Skeletal muscle tissue (tissue), 4 donors: ENCODE data around the gene NUP93. TPM values are rescaled to one million over a fixed set of nuclear protein-coding genes. Genes with fewer than 3 reads are reported as not detected.

Experiments used
- H3K27ac ChIP-seq: one replicate; pipeline ENCODE4 v1.7.0; 2013; ENCODE audit warnings: mild to moderate bottlenecking, low read depth, low read length, inconsistent platforms
- H3K27me3 ChIP-seq, 3 donors: one replicate each; pipeline ENCODE4 v1.7.0; 2013; ENCODE audit warnings: low read length in 3 of 3; ENCODE audit not compliant: control insufficient read depth in 3 of 3, insufficient read depth in 3 of 3
- H3K36me3 ChIP-seq, 3 donors: one replicate each; pipeline ENCODE4 v1.7.0; 2013; ENCODE audit warnings: low read length in 3 of 3; ENCODE audit not compliant: control insufficient read depth in 3 of 3, insufficient read depth in 3 of 3
- H3K4me1 ChIP-seq, 3 donors: one replicate each; pipeline ENCODE4 v1.7.0; 2013; ENCODE audit warnings: low read length in 3 of 3, mild to moderate bottlenecking in 3 of 3; ENCODE audit not compliant: control insufficient read depth in 3 of 3, insufficient read depth in 3 of 3
- H3K4me3 ChIP-seq, 3 donors: one replicate each; pipeline ENCODE4 v1.7.0; 2013; ENCODE audit warnings: low read length in 3 of 3
- H3K9ac ChIP-seq, 3 donors: one replicate each; pipeline ENCODE4 v1.7.0; 2013; ENCODE audit warnings: low read length in 3 of 3, mild to moderate bottlenecking in 3 of 3, moderate library complexity in 2 of 3, low read depth in 1 of 3
- H3K9me3 ChIP-seq, 3 donors: one replicate each; pipeline ENCODE4 v1.7.0; 2013; ENCODE audit warnings: low read length in 3 of 3; ENCODE audit not compliant: control insufficient read depth in 3 of 3
- total RNA-seq: library from RNA; depleted of rRNA; stranded (reverse); fragments of >200 nt; gene quantifications from one replicate; pipeline ENCODE4 v1.2.3, GENCODE V29; 2014
- donor health status: Osteomylitis.

NUP93 gene
- total RNA-seq, 1 donor from 2014 or later, result 54.8 TPM

DNA sequence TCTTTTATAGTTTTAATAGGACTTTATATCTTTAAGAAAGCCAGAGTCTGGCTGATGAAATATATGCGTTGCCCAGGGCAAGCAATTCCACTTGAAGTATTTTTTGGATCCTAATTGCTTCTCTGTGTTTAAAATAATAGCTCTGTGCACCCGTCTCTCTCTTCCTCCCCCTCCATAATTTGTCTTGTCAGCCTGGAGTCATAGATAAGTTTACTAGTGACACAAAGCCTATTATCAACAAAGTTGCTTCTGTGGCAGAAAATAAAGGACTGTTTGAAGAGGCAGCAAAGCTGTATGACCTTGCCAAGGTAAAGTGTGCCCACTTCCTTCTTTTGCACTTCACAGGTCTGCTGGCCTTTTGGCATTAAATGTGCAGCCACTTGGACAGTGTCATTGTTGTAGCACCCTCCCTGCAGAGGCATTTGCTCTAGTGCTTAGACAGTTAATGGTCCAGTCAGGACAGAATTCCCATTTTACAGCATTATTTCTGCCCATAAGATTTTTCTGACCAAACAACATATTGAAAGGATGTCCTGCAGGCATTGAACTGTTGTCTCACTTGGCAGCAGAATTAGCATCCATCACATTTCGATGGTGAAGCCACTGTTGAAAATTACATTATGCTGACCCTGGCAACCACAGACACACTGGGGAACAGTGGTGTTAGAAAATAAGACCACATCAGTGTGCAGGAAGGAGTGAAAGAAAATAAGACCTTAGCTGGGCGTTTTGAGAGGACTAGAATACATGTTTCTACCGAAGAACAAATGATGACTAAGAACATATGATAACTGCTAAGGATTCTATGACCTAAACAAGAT is 106.7 kb downstream of the NUP93 start:
- peaks cover 31 to 64% (median 59%) of the 10 kb centered on the region in 3 donors for H3K36me3 ChIP-seq
- no peak overlapping the region for H3K4me3 ChIP-seq
- no peak overlapping the region for H3K27ac ChIP-seq
- H3K9ac ChIP-seq, result no peak overlapping the region
- no peaks in the 10 kb centered on the region for H3K4me1 ChIP-seq
- no peaks in the 10 kb centered on the region for H3K27me3 ChIP-seq
- H3K9me3 ChIP-seq, result no peaks in the 10 kb centered on the region

DNA sequence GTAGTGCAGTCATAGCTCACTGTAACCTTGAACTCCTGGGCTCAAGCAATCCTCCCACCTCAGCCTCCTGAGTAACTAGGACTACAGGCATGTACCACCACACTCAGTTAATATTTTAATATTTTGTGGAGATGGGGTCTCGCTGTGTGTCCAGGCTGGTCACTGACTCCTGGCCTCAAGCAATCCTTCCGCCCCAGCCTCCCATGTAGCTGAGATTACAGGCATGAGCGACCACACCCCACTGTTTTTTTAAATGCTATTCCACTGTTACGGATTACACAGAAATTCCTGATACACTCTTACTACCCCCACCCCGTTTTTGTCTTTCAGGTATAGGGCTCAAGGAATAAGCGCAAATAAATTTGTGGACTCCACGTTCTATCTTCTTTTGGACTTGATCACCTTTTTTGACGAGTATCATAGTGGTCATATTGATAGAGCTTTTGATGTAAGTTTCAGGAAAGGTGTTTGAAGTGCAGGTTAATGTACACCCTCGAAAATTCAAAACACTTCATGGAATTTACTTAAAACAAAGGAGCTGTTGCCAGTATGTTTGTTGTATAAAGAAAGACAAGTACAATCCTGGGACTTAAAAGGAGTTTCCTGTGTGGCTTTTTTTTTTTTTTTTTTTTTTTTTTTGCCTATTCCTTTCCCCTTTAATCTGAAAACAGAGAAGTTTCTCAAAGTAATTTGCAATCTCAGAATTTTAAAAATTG is 108.9 kb downstream of the NUP93 start:
- no peaks in the 10 kb centered on the region for H3K27me3 ChIP-seq
- no peaks in the 10 kb centered on the region for H3K4me1 ChIP-seq
- no peaks in the 10 kb centered on the region for H3K9me3 ChIP-seq
- H3K36me3 ChIP-seq, result peaks cover 39 to 65% (median 56%) of the 10 kb centered on the region in 3 donors
- no peak overlapping the region for H3K9ac ChIP-seq
- no peak overlapping the region for H3K27ac ChIP-seq
- H3K4me3 ChIP-seq, result no peak overlapping the region

DNA sequence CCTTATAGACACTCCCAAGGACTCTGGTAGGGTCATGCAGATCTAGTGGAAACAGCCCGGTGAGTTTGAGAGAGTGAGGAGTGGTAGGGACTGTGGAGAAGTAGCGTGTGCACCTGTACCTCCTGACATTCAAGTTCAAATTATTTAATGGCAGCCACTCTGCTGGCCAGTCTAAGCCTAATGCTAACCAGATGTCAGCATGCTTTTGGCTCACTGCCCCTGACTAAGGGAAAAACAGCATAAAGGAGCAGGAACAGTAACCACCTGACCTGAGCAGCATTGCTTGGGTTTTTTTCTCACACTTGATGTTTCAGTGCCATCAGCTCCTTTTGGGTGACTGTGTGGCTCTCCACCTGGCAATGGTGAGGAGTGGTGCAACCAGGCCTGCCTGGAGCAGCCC is 111.3 kb downstream of the NUP93 start:
- H3K9ac ChIP-seq, result no peak overlapping the region
- H3K27me3 ChIP-seq, result no peaks in the 10 kb centered on the region
- H3K4me1 ChIP-seq, result no peaks in the 10 kb centered on the region
- H3K9me3 ChIP-seq, result no peaks in the 10 kb centered on the region
- H3K36me3 ChIP-seq, result peaks cover 29 to 64% (median 57%) of the 10 kb centered on the region in 3 donors
- no peak overlapping the region for H3K27ac ChIP-seq
- no peak overlapping the region for H3K4me3 ChIP-seq

DNA sequence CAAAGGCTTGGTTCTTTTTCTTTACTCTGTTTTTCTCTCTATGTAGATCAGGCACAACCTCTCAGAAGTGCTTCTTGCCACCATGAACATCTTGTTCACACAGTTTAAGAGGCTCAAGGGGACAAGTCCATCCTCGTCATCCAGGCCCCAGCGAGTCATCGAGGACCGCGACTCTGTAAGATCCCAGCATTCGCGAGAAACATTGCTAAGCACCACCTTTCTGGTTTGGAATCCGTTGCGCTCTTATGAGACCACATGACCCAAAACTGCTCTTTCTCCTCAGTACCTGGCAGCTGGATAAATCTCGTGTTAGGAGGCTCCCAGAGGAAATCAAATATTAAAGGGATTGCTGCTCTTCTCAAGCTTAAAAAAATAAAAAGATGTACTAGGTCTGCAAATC is 111.7 kb downstream of the NUP93 start:
- no peaks in the 10 kb centered on the region for H3K27me3 ChIP-seq
- H3K9me3 ChIP-seq, result no peaks in the 10 kb centered on the region
- no peak overlapping the region for H3K9ac ChIP-seq
- no peak overlapping the region for H3K4me3 ChIP-seq
- H3K36me3 ChIP-seq, result peaks cover 27 to 61% (median 53%) of the 10 kb centered on the region in 3 donors
- H3K4me1 ChIP-seq, result no peaks in the 10 kb centered on the region
- H3K27ac ChIP-seq, result no peak overlapping the region

DNA sequence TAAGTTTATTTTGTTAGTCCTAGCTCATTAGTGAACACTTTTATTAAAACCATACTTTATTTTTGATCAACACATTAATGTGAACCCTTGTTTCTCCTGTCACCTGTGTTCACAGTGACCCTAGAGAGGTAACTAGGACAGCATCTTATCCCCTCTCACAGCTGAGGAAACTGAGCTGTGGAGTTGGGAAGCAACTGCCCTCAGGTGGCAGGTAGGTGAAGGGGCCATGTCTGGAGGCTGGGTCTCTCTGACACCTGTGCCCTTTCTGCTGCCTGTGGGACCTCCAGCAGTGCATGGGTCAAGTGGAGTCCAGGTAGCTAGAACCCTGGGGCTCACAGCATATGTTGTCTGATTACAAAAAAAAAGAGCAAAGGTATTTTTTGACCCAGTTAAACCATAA is 112.2 kb downstream of the NUP93 start:
- H3K9me3 ChIP-seq, result no peaks in the 10 kb centered on the region
- H3K9ac ChIP-seq, result no peak overlapping the region
- H3K27ac ChIP-seq, result no peak overlapping the region
- no peaks in the 10 kb centered on the region for H3K27me3 ChIP-seq
- peaks cover 26 to 56% (median 50%) of the 10 kb centered on the region in 3 donors for H3K36me3 ChIP-seq
- no peaks in the 10 kb centered on the region for H3K4me1 ChIP-seq
- no peak overlapping the region for H3K4me3 ChIP-seq

DNA sequence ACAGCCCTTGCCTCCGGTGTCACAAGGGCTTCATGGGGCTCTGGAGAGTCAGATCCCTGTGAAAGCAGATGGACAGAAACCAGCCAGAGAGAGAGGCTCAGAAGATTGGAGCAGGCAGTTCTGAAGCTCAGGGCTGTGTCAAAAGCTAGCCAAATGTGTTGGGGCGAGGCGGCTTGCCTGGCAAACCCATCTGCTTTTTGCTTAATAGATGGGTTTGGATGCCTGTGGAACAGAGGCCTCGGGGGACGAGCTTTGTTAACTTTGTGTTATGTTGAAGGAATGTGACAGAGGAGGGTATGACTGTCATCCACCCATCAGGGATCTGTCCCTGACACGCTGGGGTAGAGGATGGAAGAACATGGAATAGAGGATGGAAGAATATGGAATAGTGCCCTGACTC is 114.1 kb downstream of the NUP93 start:
- Histone ChIP-seq H3K27ac (no peak overlapping the region), H3K4me1 (peaks cover 6 to 12% (median 10%) of the 10 kb centered on the region in 3 donors), H3K9me3 (no peaks in the 10 kb centered on the region), H3K9ac (no peak overlapping the region), H3K36me3 (peaks cover 22 to 43% (median 37%) of the 10 kb centered on the region in 3 donors), H3K27me3 (no peaks in the 10 kb centered on the region), H3K4me3 (no peak overlapping the region)

DNA sequence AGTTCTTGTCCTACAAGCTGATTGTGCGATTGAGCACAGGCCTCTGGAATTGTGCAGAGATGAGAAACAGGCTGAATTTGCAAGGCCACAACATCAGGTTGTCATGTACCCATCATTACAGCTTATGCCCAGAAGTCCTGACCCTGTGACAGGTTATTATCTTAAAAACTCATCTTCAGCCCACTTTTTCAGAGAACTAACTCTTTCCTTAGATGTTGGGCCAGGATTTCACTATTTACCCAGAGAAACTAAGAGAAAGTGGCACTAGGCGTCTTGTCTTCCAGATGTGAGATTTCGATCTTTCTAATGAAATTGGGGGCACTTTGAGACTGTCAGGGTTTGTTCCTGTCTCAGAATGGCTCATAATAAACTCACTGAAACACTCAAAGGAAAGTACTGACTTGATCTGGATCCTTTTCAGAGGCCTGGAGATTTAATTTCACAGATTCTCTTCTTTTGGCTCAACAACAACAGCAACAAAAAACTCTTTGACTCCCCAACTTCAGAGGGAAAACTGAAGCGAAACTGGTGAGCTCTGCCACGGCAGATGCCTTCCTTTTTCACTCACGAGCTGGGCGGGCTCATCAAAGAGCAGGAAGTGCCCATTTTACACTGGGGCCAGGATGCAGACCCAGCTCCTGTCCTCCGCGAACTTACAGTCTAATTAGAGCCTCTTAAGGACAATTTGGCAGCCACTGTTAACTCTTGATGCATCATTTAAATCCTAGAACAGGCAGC is 117.4 kb downstream of the NUP93 start:
- H3K36me3 ChIP-seq, result peaks cover 12 to 24% (median 23%) of the 10 kb centered on the region in 3 donors
- no peak overlapping the region for H3K27ac ChIP-seq
- H3K27me3 ChIP-seq, result no peaks in the 10 kb centered on the region
- H3K9ac ChIP-seq, result no peak overlapping the region
- no peaks in the 10 kb centered on the region for H3K9me3 ChIP-seq
- H3K4me3 ChIP-seq, result no peak overlapping the region
- H3K4me1 ChIP-seq, result peaks cover 6 to 12% (median 10%) of the 10 kb centered on the region in 3 donors

DNA sequence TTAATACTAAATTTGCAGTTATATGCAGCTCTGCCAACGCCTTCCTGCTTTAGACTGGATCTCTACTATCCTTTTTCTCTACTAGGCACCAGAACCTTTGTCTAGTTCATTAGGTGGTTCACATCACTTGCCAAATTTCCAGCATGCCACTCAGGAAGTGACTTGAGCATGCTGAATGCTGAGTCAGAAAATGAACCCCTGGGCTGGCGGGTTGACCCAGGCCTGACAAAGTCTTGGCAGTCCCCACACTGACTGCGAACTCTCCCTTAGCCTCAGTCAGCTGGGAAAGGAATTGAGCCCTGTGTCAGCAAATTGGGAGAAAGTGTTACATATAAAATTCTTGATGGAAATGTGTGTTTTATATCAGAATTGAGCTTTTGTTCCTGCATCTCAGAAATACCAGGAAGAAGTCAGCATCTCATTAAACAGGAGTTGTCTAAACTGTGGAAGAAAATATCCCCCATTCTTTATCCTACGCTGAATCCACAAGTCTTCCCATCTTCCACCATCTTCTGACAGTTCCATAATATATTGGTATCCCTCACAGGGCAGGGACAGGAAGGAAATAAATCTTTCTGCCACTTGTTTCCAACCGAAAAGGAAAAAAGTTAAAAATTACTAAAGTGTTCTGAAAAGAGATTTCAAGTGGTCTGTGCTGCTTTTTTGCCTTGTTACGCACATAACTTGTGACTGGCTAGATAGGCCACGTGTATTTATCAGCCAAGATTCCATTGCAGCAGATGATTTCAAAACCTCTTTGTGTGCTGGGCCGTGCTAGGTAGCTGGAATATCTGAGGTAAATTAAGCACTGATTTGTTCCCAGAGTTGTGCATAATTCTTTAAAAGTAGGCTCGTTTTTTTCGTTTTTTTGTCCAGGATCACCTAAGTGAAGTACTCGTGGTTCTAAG is 118.4 kb downstream of the NUP93 start:
- Histone ChIP-seq H3K27ac (peak overlapping the region; percentile 30), H3K9ac (no peak overlapping the region), H3K27me3 (no peaks in the 10 kb centered on the region), H3K9me3 (no peaks in the 10 kb centered on the region), H3K4me1 (peaks cover 6 to 12% (median 10%) of the 10 kb centered on the region in 3 donors), H3K4me3 (no peak overlapping the region), H3K36me3 (peaks cover 6 to 18% (median 15%) of the 10 kb centered on the region in 3 donors)

DNA sequence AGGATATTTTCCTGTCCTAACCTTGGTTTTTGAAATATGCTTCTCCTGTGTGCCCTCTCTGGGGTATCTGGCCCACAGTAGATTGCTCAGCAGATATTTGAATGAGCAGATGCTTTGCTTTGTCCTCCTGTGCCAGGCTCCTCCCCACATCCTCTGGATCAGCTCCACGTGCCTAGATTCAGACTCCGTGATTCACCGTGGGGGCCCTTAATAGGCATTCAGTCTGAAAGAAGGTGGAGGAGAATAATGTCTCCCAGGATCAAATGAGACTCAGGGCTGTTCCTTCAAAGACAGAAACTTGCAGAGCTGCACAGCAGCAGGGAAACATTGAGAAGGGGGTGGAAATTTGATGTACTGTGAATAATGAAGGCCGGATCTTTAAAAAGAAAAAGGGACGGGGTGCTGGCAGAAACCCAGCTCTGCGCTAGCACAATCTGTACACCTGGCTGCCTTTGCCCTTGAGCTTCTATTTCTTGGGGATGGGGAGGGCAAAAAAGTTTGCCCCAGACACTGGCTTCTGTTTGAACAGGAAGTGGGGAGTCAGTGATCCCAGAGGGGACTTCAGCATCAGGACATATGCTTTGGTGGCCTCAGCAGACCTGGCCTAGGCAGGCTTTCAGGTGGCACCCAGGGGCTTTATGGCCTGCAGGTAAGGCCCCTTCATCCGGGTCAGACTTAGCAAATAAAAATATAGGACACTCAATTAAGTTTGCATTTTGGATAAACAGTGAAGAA is 119.2 kb downstream of the NUP93 start:
- Histone ChIP-seq H3K4me3 (no peak overlapping the region), H3K27ac (no peak overlapping the region), H3K27me3 (no peaks in the 10 kb centered on the region), H3K9ac (no peak overlapping the region), H3K36me3 (peaks cover 0 to 12% (median 10%) of the 10 kb centered on the region in 3 donors), H3K9me3 (no peaks in the 10 kb centered on the region), H3K4me1 (peaks cover 6 to 12% (median 10%) of the 10 kb centered on the region in 3 donors)
